Fibroblast of villous mesenchyme (primary cell): Measurements from ENCODE around the gene ARAP3. TPM values are rescaled to one million over a fixed set of nuclear protein-coding genes. Genes with fewer than 3 reads are reported as not detected.

Experiments used
- DNase-seq: peaks from one replicate; pipeline ENCODE4 v3.0.0-alpha.2; 2010; ENCODE audit warnings: low read depth
- H3K4me3 ChIP-seq: 2 replicates; pipeline ENCODE4 v1.5.1; 2011; ENCODE audit warnings: low read depth, mild to moderate bottlenecking, low read length
- CTCF ChIP-seq: IDR thresholded peaks from 2 replicates; pipeline ENCODE4 v1.5.1; 2012; ENCODE audit warnings: low read depth, mild to moderate bottlenecking, low read length; ENCODE audit not compliant: insufficient read depth
- total RNA-seq: library from RNA; depleted of rRNA; stranded (reverse); fragments of >200 nt; gene quantifications from 2 replicates; pipeline ENCODE4 v1.2.3, GENCODE V29; 2012

Gene ARAP3
- total RNA-seq, 1 donor, result 5.6 TPM

GRCh38 chr5:141635646-141636045 is 46.4 kb downstream of the ARAP3 start:
- no peak for TF ChIP-seq CTCF
- H3K4me3 ChIP-seq, result peak overlapping the region; percentile 99
- peak; percentile 23 for DNase-seq

GRCh38 chr5:141634720-141635119 is 47.3 kb downstream of the ARAP3 start:
- TF ChIP-seq CTCF, result no peak
- no peak for DNase-seq
- no peak overlapping the region for H3K4me3 ChIP-seq

GRCh38 chr5:141633871-141634561 is 48.0 kb downstream of the ARAP3 start:
- no peak overlapping the region for H3K4me3 ChIP-seq
- no peak for TF ChIP-seq CTCF
- no peak for DNase-seq

GRCh38 chr5:141632650-141633049 is 49.4 kb downstream of the ARAP3 start:
- no peak overlapping the region for H3K4me3 ChIP-seq
- DNase-seq, result no peak
- no peak for TF ChIP-seq CTCF

- DNase-seq, result no peak
- TF ChIP-seq CTCF, result no peak
- no peak overlapping the region for H3K4me3 ChIP-seq
Observed at GRCh38 chr5:141630570-141631140, 51.4 kb downstream of the ARAP3 start.

GRCh38 chr5:141628175-141628788 is 53.7 kb downstream of the ARAP3 start:
- H3K4me3 ChIP-seq, result no peak overlapping the region
- no peak for TF ChIP-seq CTCF
- no peak for DNase-seq
